Measurements from ENCODE around the gene WSB1. TPM values are rescaled to one million over a fixed set of nuclear protein-coding genes. Genes with fewer than 3 reads are reported as not detected.
"Not testable (repeated sequence)": the region's sequence is repeated elsewhere in the genome, so short reads cannot be mapped to it uniquely, and the experiment has no call there.

WSB1 gene
- 100 to 1,000 TPM; 137 to 146 TPM for total RNA-seq
- 238 to 281 reads per million in 2 donors for total RNA-seq

- H3K27ac Mint-ChIP-seq = peak within 1 kb of the TSS; percentile 99
- H3K36me3 Mint-ChIP-seq (ENCODE audit: low read depth) = peaks cover 2% of the 10 kb centered on the region
- H3K27me3 Mint-ChIP-seq = no peaks in the 10 kb centered on the region
- DNase-seq = peak; percentile 86 to 92 (median 87)
- peak; percentile 90 for ATAC-seq
- no peaks in the 10 kb centered on the region for H3K9me3 ChIP-seq (ENCODE audit: control insufficient read depth, low read length, poor library complexity, severe bottlenecking)
- H3K4me3 Mint-ChIP-seq = peak within 1 kb of the TSS; percentile 97
- peaks cover 23% of the 10 kb centered on the region for H3K4me1 Mint-ChIP-seq
These were observed at the start of gene WSB1 for GRCh38 chr17:27293898-27294688. WSB1 (plus strand) TSS chr17:27294114; CDS start chr17:27294396, 282 bp downstream.

DNA sequence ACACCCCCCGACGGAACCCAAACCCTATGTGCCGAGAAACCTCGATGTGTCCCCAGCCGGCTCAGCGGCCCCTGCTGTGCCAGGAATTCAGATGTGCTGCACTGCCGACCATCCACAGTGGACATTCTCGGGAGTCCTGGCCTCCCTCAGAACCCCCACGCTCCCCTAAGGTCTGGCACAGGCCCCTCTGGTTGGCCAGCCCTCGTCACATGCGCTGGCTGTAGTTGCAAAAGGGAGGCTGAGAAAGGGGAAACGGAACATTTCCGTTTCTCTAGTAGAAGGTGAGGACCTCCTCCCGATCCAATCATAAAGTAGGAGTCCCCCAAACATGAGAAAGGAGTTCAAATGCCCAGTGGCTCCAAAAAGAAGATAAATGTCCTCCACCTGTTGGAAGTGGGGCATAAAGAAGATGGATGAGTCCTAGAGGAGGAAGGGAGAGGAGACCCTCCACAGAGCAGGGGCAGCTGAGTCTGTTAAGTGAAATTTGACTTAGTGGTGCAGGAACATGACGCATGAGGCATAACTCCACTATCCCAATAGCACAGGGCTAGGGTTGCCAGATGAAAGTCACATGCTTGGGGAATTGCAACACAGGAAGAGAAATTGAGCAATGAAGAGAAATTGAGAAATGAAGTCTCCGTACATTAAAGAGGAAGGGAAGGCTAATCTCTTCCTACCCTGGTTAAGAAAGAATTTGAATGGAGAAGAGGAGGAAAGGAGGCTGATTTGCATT is 49.3 kb upstream of the WSB1 start:
- Mint-ChIP-seq H3K4me1 (peaks cover 7% of the 10 kb centered on the region), H3K36me3 (ENCODE audit: low read depth) (no peaks in the 10 kb centered on the region), H3K27ac (peak overlapping the region; percentile 39), H3K4me3 (no peak overlapping the region), H3K27me3 (peaks cover 42% of the 10 kb centered on the region)
- ATAC-seq = no peak
- no peaks in the 10 kb centered on the region for H3K9me3 ChIP-seq (ENCODE audit: control insufficient read depth, low read length, poor library complexity, severe bottlenecking)
- DNase-seq = no peak

DNA sequence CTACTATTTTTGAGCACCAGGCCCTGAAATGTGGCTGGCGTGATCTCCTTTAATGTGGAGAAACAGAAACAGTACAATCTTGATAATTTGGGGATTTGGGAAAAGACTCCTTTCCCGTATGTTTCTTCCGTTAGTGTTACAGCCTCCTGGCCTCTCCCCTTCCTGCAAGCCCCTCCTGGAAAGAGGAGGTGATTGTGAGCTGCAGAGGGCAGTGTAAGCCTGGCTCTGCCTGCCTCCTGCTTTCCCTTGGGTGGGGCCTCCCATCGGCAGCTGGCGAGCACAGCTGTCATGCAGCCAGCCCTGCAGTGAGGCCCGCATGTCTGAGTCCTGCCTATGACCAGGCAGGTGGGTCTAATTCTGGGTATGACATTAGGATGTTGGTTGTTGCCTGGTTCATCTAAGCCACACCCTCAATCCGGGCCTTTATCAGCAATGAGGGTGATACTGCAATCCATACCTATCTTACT is 48.7 kb upstream of the WSB1 start:
- no peaks in the 10 kb centered on the region for H3K36me3 Mint-ChIP-seq (ENCODE audit: low read depth)
- ATAC-seq = peak; percentile 79
- H3K4me1 Mint-ChIP-seq = peaks cover 7% of the 10 kb centered on the region
- no peaks in the 10 kb centered on the region for H3K9me3 ChIP-seq (ENCODE audit: control insufficient read depth, low read length, poor library complexity, severe bottlenecking)
- H3K27me3 Mint-ChIP-seq = peaks cover 48% of the 10 kb centered on the region
- H3K27ac Mint-ChIP-seq = peak overlapping the region; percentile 39
- H3K4me3 Mint-ChIP-seq = no peak overlapping the region
- DNase-seq = peak in 1 of 3 donors; percentile 14

- H3K4me3 Mint-ChIP-seq = no peak overlapping the region
These were observed 47.4 kb upstream of the WSB1 start for GRCh38 chr17:27246537-27246936.

GRCh38 chr17:27247071-27247957 is 46.6 kb upstream of the WSB1 start:
- Mint-ChIP-seq H3K4me1 (peaks cover 10% of the 10 kb centered on the region), H3K4me3 (no peak overlapping the region), H3K36me3 (ENCODE audit: low read depth) (peaks cover 6% of the 10 kb centered on the region), H3K27me3 (peaks cover 68% of the 10 kb centered on the region), H3K27ac (peak overlapping the region; percentile 27)
- H3K9me3 ChIP-seq (ENCODE audit: control insufficient read depth, low read length, poor library complexity, severe bottlenecking) = no peaks in the 10 kb centered on the region
- DNase-seq (no peak), ATAC-seq (no peak)

More at GRCh38 chr17:27246537-27246936, 47.4 kb upstream of the WSB1 start:
- peaks cover 60% of the 10 kb centered on the region for H3K27me3 Mint-ChIP-seq
- peaks cover 7% of the 10 kb centered on the region for H3K4me1 Mint-ChIP-seq
- no peak for DNase-seq
- H3K36me3 Mint-ChIP-seq (ENCODE audit: low read depth) = no peaks in the 10 kb centered on the region
- ATAC-seq = no peak
- no peaks in the 10 kb centered on the region for H3K9me3 ChIP-seq (ENCODE audit: control insufficient read depth, low read length, poor library complexity, severe bottlenecking)
- H3K27ac Mint-ChIP-seq = no peak overlapping the region

GRCh38 chr17:27247958-27248342 is 46.0 kb upstream of the WSB1 start:
- Mint-ChIP-seq H3K27ac (no peak overlapping the region), H3K4me3 (no peak overlapping the region), H3K27me3 (peaks cover 67% of the 10 kb centered on the region), H3K36me3 (ENCODE audit: low read depth) (peaks cover 6% of the 10 kb centered on the region), H3K4me1 (peaks cover 10% of the 10 kb centered on the region)
- DNase-seq (no peak), ATAC-seq (no peak)
- H3K9me3 ChIP-seq (ENCODE audit: control insufficient read depth, low read length, poor library complexity, severe bottlenecking) = no peaks in the 10 kb centered on the region

GRCh38 chr17:27250791-27251190 is 43.1 kb upstream of the WSB1 start:
- not testable (repeated sequence) for ATAC-seq; H3K9me3 ChIP-seq (ENCODE audit: control insufficient read depth, low read length, poor library complexity, severe bottlenecking); H3K4me1 Mint-ChIP-seq; H3K36me3 Mint-ChIP-seq (ENCODE audit: low read depth); DNase-seq; H3K27ac Mint-ChIP-seq; H3K4me3 Mint-ChIP-seq
- peaks cover 48% of the 10 kb centered on the region for H3K27me3 Mint-ChIP-seq

DNA sequence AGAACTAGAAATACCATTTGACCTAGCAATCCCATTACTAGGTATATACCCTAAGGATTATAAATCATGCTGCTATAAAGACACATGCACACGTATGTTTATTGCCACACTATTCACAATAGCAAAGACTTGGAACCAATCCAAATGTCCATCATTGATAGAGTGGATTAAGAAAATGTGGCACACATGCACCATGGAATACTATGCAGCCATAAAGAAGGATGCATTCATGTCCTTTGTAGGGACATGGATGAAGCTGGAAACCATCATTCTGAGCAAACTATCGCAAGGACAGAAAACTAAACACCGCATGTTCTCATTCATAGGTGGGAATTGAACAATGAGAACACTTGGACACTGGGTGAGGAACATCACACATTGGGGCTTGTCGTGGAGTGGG is 39.1 kb upstream of the WSB1 start:
- not testable (repeated sequence) for ATAC-seq; H3K27ac Mint-ChIP-seq; H3K4me3 Mint-ChIP-seq; DNase-seq; H3K4me1 Mint-ChIP-seq; H3K9me3 ChIP-seq (ENCODE audit: control insufficient read depth, low read length, poor library complexity, severe bottlenecking); H3K36me3 Mint-ChIP-seq (ENCODE audit: low read depth)
- H3K27me3 Mint-ChIP-seq = peaks cover 34% of the 10 kb centered on the region

- no peak overlapping the region for H3K27ac Mint-ChIP-seq
- ATAC-seq = no peak
- DNase-seq = no peak
- peaks cover 2% of the 10 kb centered on the region for H3K4me1 Mint-ChIP-seq
- H3K4me3 Mint-ChIP-seq = no peak overlapping the region
- no peaks in the 10 kb centered on the region for H3K9me3 ChIP-seq (ENCODE audit: control insufficient read depth, low read length, poor library complexity, severe bottlenecking)
- H3K27me3 Mint-ChIP-seq = peaks cover 19% of the 10 kb centered on the region
- peaks cover 6% of the 10 kb centered on the region for H3K36me3 Mint-ChIP-seq (ENCODE audit: low read depth)
These were observed 37.5 kb upstream of the WSB1 start for GRCh38 chr17:27256225-27257030.

- H3K9me3 ChIP-seq (ENCODE audit: control insufficient read depth, low read length, poor library complexity, severe bottlenecking) = no peaks in the 10 kb centered on the region
- H3K4me3 Mint-ChIP-seq = no peak overlapping the region
- H3K27ac Mint-ChIP-seq = no peak overlapping the region
- peaks cover 14% of the 10 kb centered on the region for H3K27me3 Mint-ChIP-seq
- DNase-seq = no peak
- ATAC-seq = no peak
- H3K4me1 Mint-ChIP-seq = peaks cover 2% of the 10 kb centered on the region
- H3K36me3 Mint-ChIP-seq (ENCODE audit: low read depth) = peaks cover 3% of the 10 kb centered on the region
These were observed 36.9 kb upstream of the WSB1 start for GRCh38 chr17:27257031-27257357.

DNA sequence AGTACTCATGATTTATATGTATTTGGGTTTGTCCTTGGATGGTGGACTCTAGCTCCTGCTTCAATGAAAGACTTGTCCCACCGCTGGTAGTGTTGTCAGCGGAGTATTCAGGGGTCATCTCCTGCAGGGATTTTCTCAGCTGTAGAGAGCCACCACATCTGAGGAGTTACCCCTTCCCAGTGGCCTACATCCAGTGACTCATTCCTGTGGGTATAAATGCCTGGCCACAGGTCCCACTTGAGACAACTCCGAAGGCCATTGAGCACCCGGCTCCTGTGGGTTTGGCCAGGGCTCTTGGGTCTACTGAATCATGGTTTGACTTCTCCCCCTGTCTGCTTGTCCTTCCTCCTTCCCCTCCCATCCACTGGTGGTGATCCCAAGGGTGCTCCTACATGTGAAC is 34.6 kb upstream of the WSB1 start:
- ATAC-seq (no peak), DNase-seq (no peak)
- H3K27me3 Mint-ChIP-seq = peaks cover 9% of the 10 kb centered on the region
- H3K9me3 ChIP-seq (ENCODE audit: control insufficient read depth, low read length, poor library complexity, severe bottlenecking) = no peaks in the 10 kb centered on the region
- H3K36me3 Mint-ChIP-seq (ENCODE audit: low read depth) = no peaks in the 10 kb centered on the region
- H3K4me1 Mint-ChIP-seq = no peaks in the 10 kb centered on the region
- no peak overlapping the region for H3K4me3 Mint-ChIP-seq
- H3K27ac Mint-ChIP-seq = no peak overlapping the region

- Mint-ChIP-seq H3K4me1 (peaks cover 2% of the 10 kb centered on the region), H3K36me3 (ENCODE audit: low read depth) (no peaks in the 10 kb centered on the region), H3K27me3 (peaks cover 15% of the 10 kb centered on the region), H3K27ac (no peak overlapping the region), H3K4me3 (no peak overlapping the region)
- DNase-seq = no peak
- H3K9me3 ChIP-seq (ENCODE audit: control insufficient read depth, low read length, poor library complexity, severe bottlenecking) = no peaks in the 10 kb centered on the region
- ATAC-seq = no peak
These were observed 30.5 kb upstream of the WSB1 start for GRCh38 chr17:27263386-27263785.
